HG02571 (cell line): ENCODE measurements around the gene SLC12A1.
A peak's percentile ranks its signal among the peaks of the same experiment; 100 is the strongest.

Experiments used
- ATAC-seq: cut with Tn5 transposase; IDR thresholded peaks from one replicate; pipeline ENCODE4 v1.9.1; 2021; ENCODE audit warnings: mild to moderate bottlenecking, moderate library complexity; ENCODE audit not compliant: unreplicated experiment

SLC12A1 gene

GRCh38 chr15:48242015-48242414 lies 35.9 kb downstream of the SLC12A1 start:
- no peak for ATAC-seq

- ATAC-seq, result no peak
These were observed 36.4 kb downstream of the SLC12A1 start for GRCh38 chr15:48242535-48242934.

- no peak for ATAC-seq
These were observed 38.8 kb downstream of the SLC12A1 start for GRCh38 chr15:48244921-48245320.

- no peak for ATAC-seq
These were observed 42.3 kb downstream of the SLC12A1 start for GRCh38 chr15:48248414-48248813.

GRCh38 chr15:48250640-48251076 lies 44.6 kb downstream of the SLC12A1 start:
- ATAC-seq, result no peak

- ATAC-seq, result no peak
These were observed 47.1 kb downstream of the SLC12A1 start for GRCh38 chr15:48253172-48253571.

- no peak for ATAC-seq
These were observed 59.0 kb downstream of the SLC12A1 start for GRCh38 chr15:48265135-48265534.

GRCh38 chr15:48266024-48266689 lies 60.1 kb downstream of the SLC12A1 start:
- ATAC-seq, result no peak

- no peak for ATAC-seq
These were observed 61.7 kb downstream of the SLC12A1 start for GRCh38 chr15:48267766-48268165.

GRCh38 chr15:48273049-48273448 lies 66.9 kb downstream of the SLC12A1 start:
- no peak for ATAC-seq

- ATAC-seq, result no peak
These were observed 72.6 kb downstream of the SLC12A1 start for GRCh38 chr15:48278666-48279065.

- no peak for ATAC-seq
These were observed 73.5 kb downstream of the SLC12A1 start for GRCh38 chr15:48279608-48280007.

GRCh38 chr15:48281674-48282073 lies 75.6 kb downstream of the SLC12A1 start:
- no peak for ATAC-seq

- no peak for ATAC-seq
These were observed 76.1 kb downstream of the SLC12A1 start for GRCh38 chr15:48282216-48282615.

GRCh38 chr15:48283396-48284145 lies 77.5 kb downstream of the SLC12A1 start:
- ATAC-seq, result no peak

GRCh38 chr15:48285329-48286214 lies 79.5 kb downstream of the SLC12A1 start:
- peak; percentile 59 for ATAC-seq

- ATAC-seq, result no peak
These were observed 83.5 kb downstream of the SLC12A1 start for GRCh38 chr15:48289628-48290027.

GRCh38 chr15:48292458-48292857 lies 86.4 kb downstream of the SLC12A1 start:
- no peak for ATAC-seq

GRCh38 chr15:48297668-48298067 lies 91.6 kb downstream of the SLC12A1 start:
- no peak for ATAC-seq

- ATAC-seq, result no peak
These were observed 92.8 kb downstream of the SLC12A1 start for GRCh38 chr15:48298914-48299313.

GRCh38 chr15:48300038-48300437 lies 93.9 kb downstream of the SLC12A1 start:
- ATAC-seq, result no peak
